GM23248 (cell line): ENCODE measurements around the gene PLD5.

ENCODE experiments used
- EZH2 ChIP-seq: fragments of 200-600 bp; sonication (generic); IDR thresholded peaks from 2 replicates; pipeline ENCODE4 v1.6.1; 2018; ENCODE audit warnings: antibody characterized with exemption, mild to moderate bottlenecking; ENCODE audit not compliant: insufficient read depth, poor library complexity, severe bottlenecking
- EZH2phosphoT487 ChIP-seq: fragments of 200-600 bp; sonication (generic); IDR thresholded peaks from 2 replicates; pipeline ENCODE4 v1.6.1; 2018; ENCODE audit warnings: antibody characterized with exemption, moderate library complexity, mild to moderate bottlenecking, low read depth; ENCODE audit not compliant: insufficient read depth

- TF ChIP-seq EZH2 (no peak), EZH2phosphoT487 (no peak)
Observed at GRCh38 chr1:242201090-242201489, 323.4 kb downstream of the PLD5 start.
